ENCODE results near the gene UBAC1. TPM values are rescaled to one million over a fixed set of nuclear protein-coding genes. Genes with fewer than 3 reads are reported as not detected.

Gene UBAC1
- total RNA-seq, 1 donor = 19.3 TPM

GRCh38 chr9:135930446-135931345 lies 30.5 kb downstream of the UBAC1 start:
- H3K4me1 ChIP-seq (ENCODE audit: insufficient read depth, low read length) = peaks cover 10% of the 10 kb centered on the region

GRCh38 chr9:135929656-135930445 lies 31.3 kb downstream of the UBAC1 start:
- no peaks in the 10 kb centered on the region for H3K9me3 ChIP-seq (ENCODE audit: low read depth, low read length)
- no peaks in the 10 kb centered on the region for H3K27me3 ChIP-seq (ENCODE audit: insufficient read depth, low read length)
- H3K4me3 ChIP-seq (ENCODE audit: low read length) = no peak overlapping the region
- H3K4me1 ChIP-seq (ENCODE audit: insufficient read depth, low read length) = peaks cover 10% of the 10 kb centered on the region

More at GRCh38 chr9:135930446-135931345, 30.5 kb downstream of the UBAC1 start:
- Histone ChIP-seq H3K27me3 (ENCODE audit: insufficient read depth, low read length) (no peaks in the 10 kb centered on the region), H3K9me3 (ENCODE audit: low read depth, low read length) (no peaks in the 10 kb centered on the region), H3K4me3 (ENCODE audit: low read length) (no peak overlapping the region)

- Histone ChIP-seq H3K4me3 (ENCODE audit: low read length) (no peak overlapping the region), H3K9me3 (ENCODE audit: low read depth, low read length) (no peaks in the 10 kb centered on the region), H3K4me1 (ENCODE audit: insufficient read depth, low read length) (peaks cover 10% of the 10 kb centered on the region), H3K27me3 (ENCODE audit: insufficient read depth, low read length) (no peaks in the 10 kb centered on the region)
Observed at GRCh38 chr9:135928731-135929655, 32.2 kb downstream of the UBAC1 start.

GRCh38 chr9:135928074-135928730 lies 33.0 kb downstream of the UBAC1 start:
- no peaks in the 10 kb centered on the region for H3K27me3 ChIP-seq (ENCODE audit: insufficient read depth, low read length)
- peaks cover 10% of the 10 kb centered on the region for H3K4me1 ChIP-seq (ENCODE audit: insufficient read depth, low read length)
- no peaks in the 10 kb centered on the region for H3K9me3 ChIP-seq (ENCODE audit: low read depth, low read length)
- no peak overlapping the region for H3K4me3 ChIP-seq (ENCODE audit: low read length)

GRCh38 chr9:135927195-135928013 lies 33.8 kb downstream of the UBAC1 start:
- peaks cover 10% of the 10 kb centered on the region for H3K4me1 ChIP-seq (ENCODE audit: insufficient read depth, low read length)
- no peaks in the 10 kb centered on the region for H3K9me3 ChIP-seq (ENCODE audit: low read depth, low read length)
- H3K4me3 ChIP-seq (ENCODE audit: low read length) = no peak overlapping the region
- no peaks in the 10 kb centered on the region for H3K27me3 ChIP-seq (ENCODE audit: insufficient read depth, low read length)

- no peaks in the 10 kb centered on the region for H3K27me3 ChIP-seq (ENCODE audit: insufficient read depth, low read length)
- no peak overlapping the region for H3K4me3 ChIP-seq (ENCODE audit: low read length)
- H3K4me1 ChIP-seq (ENCODE audit: insufficient read depth, low read length) = peaks cover 10% of the 10 kb centered on the region
- no peaks in the 10 kb centered on the region for H3K9me3 ChIP-seq (ENCODE audit: low read depth, low read length)
Observed at GRCh38 chr9:135926402-135927194, 34.6 kb downstream of the UBAC1 start.

- H3K27me3 ChIP-seq (ENCODE audit: insufficient read depth, low read length) = no peaks in the 10 kb centered on the region
- H3K4me1 ChIP-seq (ENCODE audit: insufficient read depth, low read length) = peaks cover 10% of the 10 kb centered on the region
- H3K9me3 ChIP-seq (ENCODE audit: low read depth, low read length) = no peaks in the 10 kb centered on the region
- no peak overlapping the region for H3K4me3 ChIP-seq (ENCODE audit: low read length)
Observed at GRCh38 chr9:135925496-135926133, 35.6 kb downstream of the UBAC1 start.

GRCh38 chr9:135924628-135925338 lies 36.4 kb downstream of the UBAC1 start:
- Histone ChIP-seq H3K9me3 (ENCODE audit: low read depth, low read length) (no peaks in the 10 kb centered on the region), H3K4me3 (ENCODE audit: low read length) (no peak overlapping the region), H3K4me1 (ENCODE audit: insufficient read depth, low read length) (peaks cover 10% of the 10 kb centered on the region), H3K27me3 (ENCODE audit: insufficient read depth, low read length) (no peaks in the 10 kb centered on the region)

GRCh38 chr9:135923508-135923907 lies 37.7 kb downstream of the UBAC1 start:
- Histone ChIP-seq H3K4me1 (ENCODE audit: insufficient read depth, low read length) (peaks cover 10% of the 10 kb centered on the region), H3K27me3 (ENCODE audit: insufficient read depth, low read length) (no peaks in the 10 kb centered on the region), H3K4me3 (ENCODE audit: low read length) (no peak overlapping the region), H3K9me3 (ENCODE audit: low read depth, low read length) (no peaks in the 10 kb centered on the region)

GRCh38 chr9:135921749-135922310 lies 39.3 kb downstream of the UBAC1 start:
- H3K27me3 ChIP-seq (ENCODE audit: insufficient read depth, low read length) = no peaks in the 10 kb centered on the region
- peaks cover 4% of the 10 kb centered on the region for H3K4me1 ChIP-seq (ENCODE audit: insufficient read depth, low read length)
- H3K9me3 ChIP-seq (ENCODE audit: low read depth, low read length) = no peaks in the 10 kb centered on the region
- no peak overlapping the region for H3K4me3 ChIP-seq (ENCODE audit: low read length)

GRCh38 chr9:135920973-135921585 lies 40.1 kb downstream of the UBAC1 start:
- Histone ChIP-seq H3K27me3 (ENCODE audit: insufficient read depth, low read length) (no peaks in the 10 kb centered on the region), H3K9me3 (ENCODE audit: low read depth, low read length) (peaks cover under 1% of the 10 kb centered on the region), H3K4me3 (ENCODE audit: low read length) (no peak overlapping the region), H3K4me1 (ENCODE audit: insufficient read depth, low read length) (no peaks in the 10 kb centered on the region)
